ENCODE data around the gene CRYGS.
"Not testable (repeated sequence)": the region's sequence is repeated elsewhere in the genome, so short reads cannot be mapped to it uniquely, and the experiment has no call there.

Gene CRYGS

GRCh38 chr3:186498022-186498421 is 46.2 kb downstream of the CRYGS start:
- H3K27ac ChIP-seq; DNase-seq (ENCODE audit: low read depth, low spot score): not testable (repeated sequence)

- H3K27ac ChIP-seq: no peak overlapping the region
- no peak for DNase-seq (ENCODE audit: low read depth, low spot score)
These were observed 46.6 kb downstream of the CRYGS start for GRCh38 chr3:186497608-186498007.

GRCh38 chr3:186496635-186497034 is 47.5 kb downstream of the CRYGS start:
- no peak overlapping the region for H3K27ac ChIP-seq
- DNase-seq (ENCODE audit: low read depth, low spot score): no peak

- H3K27ac ChIP-seq: no peak overlapping the region
These were observed 48.2 kb downstream of the CRYGS start for GRCh38 chr3:186496016-186496415.

GRCh38 chr3:186493525-186494255 is 50.5 kb downstream of the CRYGS start:
- H3K27ac ChIP-seq: no peak overlapping the region

More at GRCh38 chr3:186496016-186496415, 48.2 kb downstream of the CRYGS start:
- no peak for DNase-seq (ENCODE audit: low read depth, low spot score)

GRCh38 chr3:186492385-186492984 is 51.7 kb downstream of the CRYGS start:
- no peak for DNase-seq (ENCODE audit: low read depth, low spot score)
- no peak overlapping the region for H3K27ac ChIP-seq

More at GRCh38 chr3:186493525-186494255, 50.5 kb downstream of the CRYGS start:
- no peak for DNase-seq (ENCODE audit: low read depth, low spot score)

- H3K27ac ChIP-seq: no peak overlapping the region
- no peak for DNase-seq (ENCODE audit: low read depth, low spot score)
These were observed 54.7 kb downstream of the CRYGS start for GRCh38 chr3:186489507-186489906.

All from epithelial cell of prostate (primary cell).